Thoracic aorta (tissue), 2 donors: ENCODE data around the gene VAMP2. TPM values are rescaled to one million over a fixed set of nuclear protein-coding genes. Genes with fewer than 3 reads are reported as not detected.

Experiments
- ATAC-seq: fragments of 150-250 bp; one replicate; pipeline ENCODE4 v1.8.0; 2017; ENCODE audit warnings: low read depth; ENCODE audit not compliant: insufficient number of reproducible peaks, low FRiP score
- DNase-seq: peaks from one replicate; pipeline ENCODE4 v3.0.0-alpha.2; 2020; ENCODE audit warnings: low spot score
- H3K27ac ChIP-seq, 2 donors: fragments of 200-600 bp; sonication (generic); 1 replicate in 1 of 2; 2 replicates in 1 of 2; pipeline ENCODE4 v1.5.1; 2016; ENCODE audit warnings: mild to moderate bottlenecking in 2 of 2, moderate library complexity in 2 of 2
- H3K27me3 ChIP-seq: fragments of 200-600 bp; sonication (generic); replicated peaks from 2 replicates; pipeline ENCODE4 v1.6.0; 2016; ENCODE audit warnings: mild to moderate bottlenecking; ENCODE audit not compliant: insufficient read depth
- H3K36me3 ChIP-seq: fragments of 200-600 bp; sonication (generic); one replicate; pipeline ENCODE4 v1.5.1; 2016
- H3K4me1 ChIP-seq, 2 donors: fragments of 200-600 bp; sonication (generic); 1 replicate in 1 of 2; 2 replicates in 1 of 2; pipeline versions ENCODE4 v1.5.1 to v1.6.0; 2016; ENCODE audit warnings: low read depth in 2 of 2, mild to moderate bottlenecking in 1 of 2; ENCODE audit not compliant: control insufficient read depth in 1 of 2
- H3K4me3 ChIP-seq: fragments of 200-600 bp; sonication (generic); 2 replicates; pipeline ENCODE4 v1.5.1; 2016; ENCODE audit warnings: mild to moderate bottlenecking
- H3K9me3 ChIP-seq: fragments of 200-600 bp; sonication (generic); 2 replicates; pipeline ENCODE4 v1.5.1; 2016
- CTCF ChIP-seq: fragments of 200-600 bp; sonication (generic); IDR thresholded peaks from one replicate; pipeline ENCODE4 v1.5.1; 2019; ENCODE audit warnings: antibody characterized with exemption
- total RNA-seq, 2 donors: library from RNA; depleted of rRNA; stranded (reverse); fragments of >200 nt; gene quantifications; one replicate each; pipeline versions ENCODE4 v1.1.0 to v1.2.3, GENCODE V29; 2016

Gene VAMP2
- total RNA-seq, 2 donors from 2014 or later, result 36.0 to 50.3 TPM

- TF ChIP-seq CTCF, result no peak
- ATAC-seq, result peak; percentile 29
- Histone ChIP-seq H3K9me3 (no peaks in the 10 kb centered on the region), H3K27me3 (no peaks in the 10 kb centered on the region), H3K36me3 (no peaks in the 10 kb centered on the region), H3K4me1 (peaks cover 41 to 57% of the 10 kb centered on the region in 2 donors), H3K4me3 (peak overlapping the region; percentile 80), H3K27ac (no peak overlapping the region)
- DNase-seq, result peak; percentile 50
Measured at GRCh38 chr17:8125154-8125946, 37.4 kb downstream of the VAMP2 start.

GRCh38 chr17:8124350-8125153 is 38.2 kb downstream of the VAMP2 start:
- Histone ChIP-seq H3K27me3 (no peaks in the 10 kb centered on the region), H3K9me3 (no peaks in the 10 kb centered on the region), H3K36me3 (no peaks in the 10 kb centered on the region), H3K4me3 (peak overlapping the region; percentile 80), H3K4me1 (peaks cover 44 to 58% of the 10 kb centered on the region in 2 donors), H3K27ac (no peak overlapping the region)
- no peak for DNase-seq
- no peak for TF ChIP-seq CTCF
- ATAC-seq, result no peak

DNA sequence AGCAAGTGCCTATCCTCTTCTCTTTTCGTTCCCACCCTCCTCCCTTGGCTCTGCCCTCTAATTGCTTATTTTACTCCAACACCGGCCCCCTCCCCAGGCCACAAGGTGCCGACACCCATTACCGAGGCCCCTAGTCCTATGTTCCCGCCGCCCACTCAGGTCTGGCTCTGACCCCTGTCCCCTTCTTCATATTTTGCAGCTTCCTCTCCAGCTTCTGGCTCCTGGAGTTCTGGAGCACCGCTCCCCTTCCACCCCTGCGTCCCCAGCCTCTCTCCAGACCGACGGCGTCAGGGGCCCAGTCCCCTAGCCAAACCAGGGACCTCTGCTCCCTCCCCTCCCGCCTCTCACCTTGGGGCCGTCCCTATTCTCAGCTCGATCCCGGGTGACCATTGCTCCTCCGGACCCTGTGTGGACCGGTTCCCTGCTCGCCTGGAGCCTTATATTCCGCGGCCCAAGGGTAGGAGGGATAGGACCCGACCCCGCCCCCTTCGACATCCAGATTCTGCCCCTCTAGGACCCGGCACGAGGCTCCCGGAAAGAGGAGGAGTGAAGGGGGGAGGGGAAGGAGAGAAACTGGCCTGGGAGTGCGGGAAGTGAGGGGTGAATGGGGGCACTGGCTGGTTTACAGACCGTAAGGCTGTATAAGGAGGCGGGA is 38.9 kb downstream of the VAMP2 start, which contains the start of gene HES7:
Gene HES7, minus strand, starts transcription at position 412 of the 655 bp plus-strand sequence. Its CDS starts 22 bp downstream, at position 390.
- ATAC-seq (no peak), DNase-seq (no peak)
- TF ChIP-seq CTCF, result no peak
- H3K4me1 ChIP-seq, result peaks cover 44 to 58% of the 10 kb centered on the region in 2 donors
- H3K9me3 ChIP-seq, result no peaks in the 10 kb centered on the region
- H3K27me3 ChIP-seq, result no peaks in the 10 kb centered on the region
- H3K27ac ChIP-seq, result no peak within 1 kb of the TSS
- no peaks in the 10 kb centered on the region for H3K36me3 ChIP-seq
- H3K4me3 ChIP-seq, result peak within 1 kb of the TSS; percentile 80

DNA sequence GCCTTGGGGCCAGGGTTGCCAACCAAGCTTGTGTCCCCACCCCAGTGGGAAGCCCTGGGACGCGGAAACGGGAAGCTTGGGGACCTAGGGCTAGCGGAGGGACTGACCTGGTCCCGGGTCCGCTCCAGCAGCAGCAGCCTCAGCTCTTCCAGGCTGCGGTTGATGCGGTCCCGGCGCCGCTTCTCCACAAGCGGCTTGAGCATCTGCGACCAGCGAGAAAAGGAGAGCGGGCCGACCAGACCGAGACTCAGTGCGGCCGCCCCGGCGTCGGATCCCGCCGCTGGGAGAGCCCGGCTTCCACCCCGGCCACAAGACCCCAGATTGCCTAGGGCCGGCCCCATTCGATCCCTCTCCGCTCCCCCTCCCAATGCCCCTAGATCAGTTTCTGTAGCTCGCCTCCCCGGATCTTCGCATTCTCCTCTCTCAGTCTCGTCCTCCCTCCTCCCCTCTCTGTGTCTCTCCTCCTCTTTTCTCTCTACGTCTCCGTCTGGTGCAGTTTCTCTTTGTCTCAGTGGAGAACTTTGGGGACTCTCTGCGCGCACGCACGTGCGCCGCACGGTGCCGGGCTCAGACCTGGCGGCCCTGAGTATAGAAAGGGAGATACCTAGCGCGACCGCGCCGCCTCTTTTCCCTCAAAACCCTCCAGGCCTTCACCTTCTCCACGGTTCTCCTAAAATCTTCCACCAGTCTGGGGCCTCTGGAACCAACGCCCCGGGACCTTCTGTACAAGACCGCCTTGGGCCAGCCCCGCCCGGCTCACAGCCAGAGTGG is 39.6 kb downstream of the VAMP2 start:
- Histone ChIP-seq H3K27me3 (no peaks in the 10 kb centered on the region), H3K4me3 (peak overlapping the region; percentile 80), H3K9me3 (no peaks in the 10 kb centered on the region), H3K4me1 (peaks cover 49 to 64% of the 10 kb centered on the region in 2 donors), H3K36me3 (no peaks in the 10 kb centered on the region), H3K27ac (no peak overlapping the region)
- DNase-seq (no peak), ATAC-seq (no peak)
- TF ChIP-seq CTCF, result no peak
